Colonic mucosa (tissue), 4 donors: ENCODE data around the gene ABCC5. TPM values are rescaled to one million over a fixed set of nuclear protein-coding genes. Genes with fewer than 3 reads are reported as not detected.

Experiments used
- DNase-seq: peaks from one replicate; pipeline ENCODE4 v3.0.0-alpha.2; 2020
- H3K27ac ChIP-seq: fragments of 200-600 bp; one replicate; pipeline ENCODE4 v1.8.0; 2021
- H3K27me3 ChIP-seq: fragments of 200-600 bp; one replicate; pipeline ENCODE4 v1.8.0; 2021
- H3K36me3 ChIP-seq: fragments of 200-600 bp; one replicate; pipeline ENCODE4 v1.8.0; 2021
- H3K4me1 ChIP-seq: fragments of 200-600 bp; one replicate; pipeline ENCODE4 v1.8.0; 2021; ENCODE audit warnings: mild to moderate bottlenecking
- H3K4me3 ChIP-seq: fragments of 200-600 bp; one replicate; pipeline ENCODE4 v1.8.0; 2021
- H3K9ac ChIP-seq, 2 donors: one replicate each; pipeline ENCODE4 v1.7.0; 2013; ENCODE audit warnings: control low read depth in 2 of 2, low read depth in 2 of 2, low read length in 2 of 2
- H3K9me3 ChIP-seq: fragments of 200-600 bp; one replicate; pipeline ENCODE4 v1.8.0; 2021
- intact Hi-C: fragments of 100-400 bp; cut with DNase I; formaldehyde crosslinking; loops from one replicate; pipeline ENCODE4 v1.14.1; 2022
- total RNA-seq, 2 donors: library from RNA; stranded (reverse); fragmentation: NEBNext Ultra II Directional in 1 of 2; extraction: Animal tissue kit (Norgen Biotek cat#: 25700) in 1 of 2; gene quantifications; one replicate each; pipeline ENCODE4 v1.2.1, GENCODE V29; 2021
- TF ChIP-seq, protein P1 (sequence below): fragments of 200-600 bp; IDR thresholded peaks from one replicate; pipeline ENCODE4 v1.8.0; 2022; ENCODE audit warnings: antibody characterized with exemption, mild to moderate bottlenecking
- donor health status: healthy.
- donor health status: DM: no; HTN: no; CAD: no.
- donor health status: DM: no; HTN: no; CAD: no.

The ABCC5 gene
- total RNA-seq, 2 donors from 2014 or later: 15.1 to 16.6 TPM

DNA sequence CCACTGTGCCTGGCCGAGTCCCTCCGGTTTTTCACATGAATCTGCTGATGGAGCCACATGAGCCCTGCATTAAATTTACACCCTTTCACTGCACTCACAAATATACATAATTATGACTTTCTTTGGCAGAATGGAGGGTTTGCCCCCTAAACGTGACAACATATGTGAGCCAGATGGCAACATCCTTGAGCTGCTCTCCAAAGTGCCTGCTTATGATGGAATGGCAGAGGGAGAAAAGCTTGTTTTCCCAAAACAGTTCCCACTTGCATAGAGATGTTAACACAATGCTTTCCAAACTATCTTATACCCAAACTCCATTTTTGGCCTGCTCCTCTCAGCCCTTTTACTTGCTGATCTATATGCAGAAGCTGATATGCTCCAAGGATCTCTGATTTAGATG, 54.9 kb downstream of the ABCC5 start:
- no peak overlapping the region for H3K9ac ChIP-seq
- no peaks in the 10 kb centered on the region for H3K4me1 ChIP-seq
- H3K27me3 ChIP-seq: no peaks in the 10 kb centered on the region
- intact Hi-C loops: no loop called here
- no peaks in the 10 kb centered on the region for H3K9me3 ChIP-seq
- H3K36me3 ChIP-seq: peaks cover 7% of the 10 kb centered on the region
- TF ChIP-seq, protein P1, sequence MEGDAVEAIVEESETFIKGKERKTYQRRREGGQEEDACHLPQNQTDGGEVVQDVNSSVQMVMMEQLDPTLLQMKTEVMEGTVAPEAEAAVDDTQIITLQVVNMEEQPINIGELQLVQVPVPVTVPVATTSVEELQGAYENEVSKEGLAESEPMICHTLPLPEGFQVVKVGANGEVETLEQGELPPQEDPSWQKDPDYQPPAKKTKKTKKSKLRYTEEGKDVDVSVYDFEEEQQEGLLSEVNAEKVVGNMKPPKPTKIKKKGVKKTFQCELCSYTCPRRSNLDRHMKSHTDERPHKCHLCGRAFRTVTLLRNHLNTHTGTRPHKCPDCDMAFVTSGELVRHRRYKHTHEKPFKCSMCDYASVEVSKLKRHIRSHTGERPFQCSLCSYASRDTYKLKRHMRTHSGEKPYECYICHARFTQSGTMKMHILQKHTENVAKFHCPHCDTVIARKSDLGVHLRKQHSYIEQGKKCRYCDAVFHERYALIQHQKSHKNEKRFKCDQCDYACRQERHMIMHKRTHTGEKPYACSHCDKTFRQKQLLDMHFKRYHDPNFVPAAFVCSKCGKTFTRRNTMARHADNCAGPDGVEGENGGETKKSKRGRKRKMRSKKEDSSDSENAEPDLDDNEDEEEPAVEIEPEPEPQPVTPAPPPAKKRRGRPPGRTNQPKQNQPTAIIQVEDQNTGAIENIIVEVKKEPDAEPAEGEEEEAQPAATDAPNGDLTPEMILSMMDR: no peak
- no peak overlapping the region for H3K27ac ChIP-seq
- no peak for DNase-seq
- H3K4me3 ChIP-seq: no peak overlapping the region

DNA sequence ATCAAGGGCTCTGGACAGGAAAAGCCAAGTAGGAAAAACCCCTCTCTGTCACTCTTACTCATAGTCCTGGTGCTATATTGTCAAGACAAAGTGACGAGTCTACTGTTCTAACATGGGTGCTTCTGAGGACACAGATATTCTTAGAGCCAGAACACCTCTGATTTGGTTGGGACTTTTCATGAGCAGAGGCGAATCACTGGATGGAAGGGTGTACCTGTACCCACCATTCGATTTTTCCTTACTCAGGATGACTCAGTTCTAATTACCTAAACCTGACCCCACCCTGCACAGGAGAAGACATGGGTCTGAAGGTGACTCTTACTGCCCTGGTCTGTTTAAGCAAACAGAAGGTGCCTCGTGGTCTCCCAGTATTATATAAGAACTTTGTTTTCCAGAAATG, 58.5 kb downstream of the ABCC5 start:
- H3K27ac ChIP-seq: peak overlapping the region; percentile 61
- no peak overlapping the region for H3K9ac ChIP-seq

DNA sequence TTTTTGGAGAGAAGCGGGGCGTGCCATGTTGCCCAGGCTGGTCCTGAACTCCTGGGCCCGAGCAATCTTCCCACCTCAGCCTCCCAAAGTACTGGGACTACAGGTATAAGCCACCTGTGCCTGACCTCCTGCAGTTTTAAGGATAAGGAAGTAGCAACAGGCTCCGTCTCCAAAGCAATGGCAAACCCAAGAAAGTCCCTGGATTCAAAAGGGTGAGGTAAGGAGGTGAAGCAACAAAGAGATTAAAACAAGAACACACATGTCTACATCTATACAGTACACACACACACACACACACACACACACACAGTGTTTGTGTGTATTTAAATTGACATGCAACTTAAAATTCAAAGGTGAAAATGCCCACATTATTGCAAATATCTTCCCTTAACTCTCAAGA, 58.9 kb downstream of the ABCC5 start:
- H3K9me3 ChIP-seq: no peaks in the 10 kb centered on the region
- no peaks in the 10 kb centered on the region for H3K4me1 ChIP-seq
- peak overlapping the region; percentile 61 for H3K27ac ChIP-seq
- H3K36me3 ChIP-seq: no peaks in the 10 kb centered on the region
- H3K4me3 ChIP-seq: no peak overlapping the region
- TF ChIP-seq, protein P1: no peak
- H3K27me3 ChIP-seq: no peaks in the 10 kb centered on the region
- peak; percentile 34 for DNase-seq
- intact Hi-C loops: no loop called here
- H3K9ac ChIP-seq: no peak overlapping the region

More for the DNA sequence above, 58.5 kb downstream of the ABCC5 start:
- intact Hi-C loops: no loop called here
- TF ChIP-seq, protein P1: no peak
- H3K4me3 ChIP-seq: no peak overlapping the region
- H3K27me3 ChIP-seq: no peaks in the 10 kb centered on the region
- no peaks in the 10 kb centered on the region for H3K9me3 ChIP-seq
- no peaks in the 10 kb centered on the region for H3K36me3 ChIP-seq
- peak; percentile 44 for DNase-seq
- no peaks in the 10 kb centered on the region for H3K4me1 ChIP-seq

DNA sequence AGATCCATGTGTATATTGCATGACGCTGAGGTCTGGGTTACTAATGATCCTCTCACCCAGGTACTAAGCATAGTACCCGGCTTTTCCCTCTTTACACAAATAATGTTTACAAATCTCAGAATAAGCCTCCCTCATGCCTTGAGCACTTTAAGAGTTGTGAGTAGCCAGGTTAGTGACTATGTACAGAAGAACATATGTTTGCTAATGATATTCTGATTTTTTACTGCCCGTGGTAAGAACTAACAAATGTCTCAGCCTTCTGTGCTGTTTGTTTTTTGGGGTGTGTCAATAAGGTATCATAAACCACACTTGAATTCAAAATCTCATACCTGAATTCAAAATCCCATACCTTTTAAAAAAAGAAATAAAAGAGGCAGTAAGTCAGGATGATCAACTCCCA, 59.5 kb downstream of the ABCC5 start:
- DNase-seq: no peak
- H3K9ac ChIP-seq: peak overlapping the region in 1 of 2 donors; percentile 28
- no peak overlapping the region for H3K4me3 ChIP-seq
- no peaks in the 10 kb centered on the region for H3K27me3 ChIP-seq
- H3K36me3 ChIP-seq: no peaks in the 10 kb centered on the region
- peak overlapping the region; percentile 61 for H3K27ac ChIP-seq
- H3K4me1 ChIP-seq: no peaks in the 10 kb centered on the region
- H3K9me3 ChIP-seq: no peaks in the 10 kb centered on the region
- intact Hi-C loops: no loop called here
- TF ChIP-seq, protein P1: no peak

DNA sequence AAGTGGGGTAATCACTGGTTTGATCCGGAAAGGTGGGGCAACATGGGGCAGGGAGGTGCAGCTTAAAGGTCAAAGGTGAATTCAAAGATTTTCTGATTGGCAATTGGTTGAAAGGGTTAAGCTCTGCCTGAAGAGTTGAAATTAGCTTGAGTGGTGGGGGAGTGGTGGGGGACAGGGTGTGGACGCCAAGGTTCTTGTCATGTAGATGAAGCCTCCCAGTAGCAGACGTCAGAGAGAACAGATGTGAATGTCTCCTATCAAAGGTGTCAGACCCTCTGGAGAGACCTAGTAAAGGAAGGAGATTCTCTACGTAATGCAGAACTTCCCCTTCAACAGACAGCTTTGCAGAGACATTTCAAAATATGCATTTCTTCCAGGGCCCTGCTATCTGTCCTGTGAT, 62.8 kb downstream of the ABCC5 start:
- Histone ChIP-seq H3K9me3 (no peaks in the 10 kb centered on the region), H3K27me3 (no peaks in the 10 kb centered on the region), H3K27ac (no peak overlapping the region), H3K36me3 (no peaks in the 10 kb centered on the region), H3K4me3 (no peak overlapping the region), H3K4me1 (no peaks in the 10 kb centered on the region), H3K9ac (no peak overlapping the region)
- no peak for DNase-seq
- TF ChIP-seq, protein P1: no peak
- intact Hi-C loops: no loop called here
